ENCODE data around the gene GLYAT.

GRCh38 chr11:58734681-58735490 lies 3.1 kb upstream of the GLYAT start:
- TF ChIP-seq CTCF (conservative IDR thresholded peaks at IDR 0.05; ENCODE audit: low read depth in 2 of 2) (no peak), POLR2AphosphoS5 (IDR thresholded peaks at IDR 0.05; ENCODE audit: low read depth) (no peak), EZH2 (IDR thresholded peaks at IDR 0.05; ENCODE audit: low read depth, unreplicated experiment) (no peak), CREB1 (CRISPR knock-in tag; IDR thresholded peaks at IDR 0.05; ENCODE audit: low read depth) (no peak), JUNB (IDR thresholded peaks at IDR 0.05; ENCODE audit: unreplicated experiment) (no peak), EZH2phosphoT487 (IDR thresholded peaks at IDR 0.05; ENCODE audit: unreplicated experiment) (no peak), STAT1 (IDR thresholded peaks at IDR 0.05; ENCODE audit: unreplicated experiment) (no peak), ETS1 (IDR thresholded peaks at IDR 0.05) (no peak), ZNF331 (CRISPR knock-in tag; IDR thresholded peaks at IDR 0.05; ENCODE audit: low read depth) (no peak)
- TF ChIP-seq, protein P1, sequence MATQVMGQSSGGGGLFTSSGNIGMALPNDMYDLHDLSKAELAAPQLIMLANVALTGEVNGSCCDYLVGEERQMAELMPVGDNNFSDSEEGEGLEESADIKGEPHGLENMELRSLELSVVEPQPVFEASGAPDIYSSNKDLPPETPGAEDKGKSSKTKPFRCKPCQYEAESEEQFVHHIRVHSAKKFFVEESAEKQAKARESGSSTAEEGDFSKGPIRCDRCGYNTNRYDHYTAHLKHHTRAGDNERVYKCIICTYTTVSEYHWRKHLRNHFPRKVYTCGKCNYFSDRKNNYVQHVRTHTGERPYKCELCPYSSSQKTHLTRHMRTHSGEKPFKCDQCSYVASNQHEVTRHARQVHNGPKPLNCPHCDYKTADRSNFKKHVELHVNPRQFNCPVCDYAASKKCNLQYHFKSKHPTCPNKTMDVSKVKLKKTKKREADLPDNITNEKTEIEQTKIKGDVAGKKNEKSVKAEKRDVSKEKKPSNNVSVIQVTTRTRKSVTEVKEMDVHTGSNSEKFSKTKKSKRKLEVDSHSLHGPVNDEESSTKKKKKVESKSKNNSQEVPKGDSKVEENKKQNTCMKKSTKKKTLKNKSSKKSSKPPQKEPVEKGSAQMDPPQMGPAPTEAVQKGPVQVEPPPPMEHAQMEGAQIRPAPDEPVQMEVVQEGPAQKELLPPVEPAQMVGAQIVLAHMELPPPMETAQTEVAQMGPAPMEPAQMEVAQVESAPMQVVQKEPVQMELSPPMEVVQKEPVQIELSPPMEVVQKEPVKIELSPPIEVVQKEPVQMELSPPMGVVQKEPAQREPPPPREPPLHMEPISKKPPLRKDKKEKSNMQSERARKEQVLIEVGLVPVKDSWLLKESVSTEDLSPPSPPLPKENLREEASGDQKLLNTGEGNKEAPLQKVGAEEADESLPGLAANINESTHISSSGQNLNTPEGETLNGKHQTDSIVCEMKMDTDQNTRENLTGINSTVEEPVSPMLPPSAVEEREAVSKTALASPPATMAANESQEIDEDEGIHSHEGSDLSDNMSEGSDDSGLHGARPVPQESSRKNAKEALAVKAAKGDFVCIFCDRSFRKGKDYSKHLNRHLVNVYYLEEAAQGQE (IDR thresholded peaks at IDR 0.05; ENCODE audit: unreplicated experiment): no peak

Measured in GM23338 (cell line).